KBM-7 (cell line): ENCODE results near the gene NOL4L.

Experiments used
- DNase-seq: peaks from one replicate; pipeline ENCODE4 v3.0.0-alpha.2; 2015
- in situ Hi-C: fragments of 300-500 bp; cut with MboI; formaldehyde crosslinking; loops from 2 replicates; pipeline ENCODE4 v1.14.3; 2020; ENCODE audit warnings: low sequenced_read_pairs, low pct_unique_long_range_greater_than_20kb, mixed read lengths

NOL4L gene, protein sequence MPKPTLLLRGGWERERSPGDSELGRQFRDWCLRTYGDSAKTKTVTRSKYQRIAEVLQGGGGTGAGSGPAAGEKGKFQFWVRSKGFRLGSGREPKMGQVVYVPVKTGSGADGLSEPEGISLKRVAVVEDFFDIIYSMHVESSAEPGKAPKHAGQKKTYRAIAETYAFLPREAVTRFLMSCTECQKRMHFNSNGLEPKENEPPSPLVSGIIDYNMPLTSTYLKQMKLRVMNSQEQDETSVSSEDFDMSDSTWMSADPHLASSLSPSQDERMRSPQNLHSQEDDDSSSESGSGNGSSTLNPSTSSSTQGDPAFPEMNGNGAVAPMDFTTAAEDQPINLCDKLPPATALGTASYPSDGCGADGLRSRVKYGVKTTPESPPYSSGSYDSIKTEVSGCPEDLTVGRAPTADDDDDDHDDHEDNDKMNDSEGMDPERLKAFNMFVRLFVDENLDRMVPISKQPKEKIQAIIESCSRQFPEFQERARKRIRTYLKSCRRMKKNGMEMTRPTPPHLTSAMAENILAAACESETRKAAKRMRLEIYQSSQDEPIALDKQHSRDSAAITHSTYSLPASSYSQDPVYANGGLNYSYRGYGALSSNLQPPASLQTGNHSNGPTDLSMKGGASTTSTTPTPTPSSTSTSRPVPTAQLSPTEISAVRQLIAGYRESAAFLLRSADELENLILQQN

DNA sequence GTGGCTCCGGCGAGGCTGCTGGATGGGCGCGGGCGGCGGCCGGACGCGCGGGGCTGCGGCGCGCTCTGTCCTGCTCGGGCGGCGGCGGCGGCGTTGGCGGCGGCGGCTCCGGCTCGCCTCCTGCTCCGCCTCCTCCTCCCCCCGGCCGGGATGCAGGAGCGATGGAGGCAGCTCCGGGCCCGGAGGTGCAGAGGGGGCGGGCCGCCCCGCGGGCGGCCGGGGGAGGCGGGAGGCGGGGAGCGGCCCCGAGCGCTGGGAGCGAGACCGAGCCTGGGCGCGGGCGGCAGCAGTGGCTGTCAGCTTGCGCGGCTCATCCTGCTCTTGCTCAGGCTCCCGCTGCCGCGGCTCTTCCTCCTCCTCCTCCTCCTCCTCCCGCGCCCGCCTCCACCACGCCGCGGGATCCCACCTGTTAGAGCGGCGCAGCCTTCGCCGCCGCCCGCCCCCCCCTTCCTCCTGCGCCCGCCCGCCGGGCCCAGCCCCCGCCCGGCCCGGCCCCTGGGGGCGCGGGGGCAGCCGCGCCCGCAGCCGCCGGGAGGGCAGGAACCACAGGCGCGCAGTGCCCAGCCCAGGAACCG is at the start of gene NOL4L:
Gene NOL4L, minus strand, starts transcription at position 323 of the 575 bp plus-strand sequence. CDS start 443 bp downstream, outside the sequence.
- in situ Hi-C loops, result no loop called here
- DNase-seq, result no peak

DNA sequence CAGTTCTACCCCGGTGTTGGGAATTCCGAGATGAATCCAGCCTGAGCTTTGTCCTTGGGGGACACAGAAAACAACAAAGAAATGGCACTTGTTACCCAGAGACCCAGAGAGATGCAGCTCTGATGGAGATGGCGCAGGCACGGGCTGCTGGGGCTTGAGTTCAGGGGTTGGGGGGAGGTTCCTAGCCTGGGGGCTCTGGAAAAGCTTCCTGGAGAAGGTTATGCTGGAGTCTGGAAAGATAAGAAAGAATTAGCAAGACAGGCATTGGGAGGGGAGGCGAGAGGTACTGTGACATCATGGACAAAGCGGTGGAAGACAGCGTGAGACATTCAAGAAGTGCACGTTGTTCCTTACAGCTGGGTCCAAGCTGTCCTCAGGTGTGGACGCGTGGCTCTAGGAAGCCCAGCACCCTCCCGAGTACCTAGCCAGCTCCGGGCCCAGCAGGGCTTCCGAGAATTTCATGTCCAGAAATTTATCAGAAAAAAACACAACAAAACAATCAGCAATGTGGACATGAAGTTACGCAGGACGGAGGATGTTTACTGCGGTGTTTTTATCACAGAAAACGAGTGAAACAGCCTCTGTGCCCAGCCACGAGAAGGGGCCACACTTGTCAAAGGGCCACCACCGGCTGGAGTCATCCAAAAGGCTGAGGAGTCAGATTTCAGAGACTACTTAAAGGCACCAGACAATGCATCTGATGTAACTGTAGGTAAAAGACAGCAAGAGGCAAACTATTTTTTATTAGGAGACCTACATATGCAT is 49.1 kb upstream of the NOL4L start:
- no peak for DNase-seq
- in situ Hi-C loops, result no loop called here

DNA sequence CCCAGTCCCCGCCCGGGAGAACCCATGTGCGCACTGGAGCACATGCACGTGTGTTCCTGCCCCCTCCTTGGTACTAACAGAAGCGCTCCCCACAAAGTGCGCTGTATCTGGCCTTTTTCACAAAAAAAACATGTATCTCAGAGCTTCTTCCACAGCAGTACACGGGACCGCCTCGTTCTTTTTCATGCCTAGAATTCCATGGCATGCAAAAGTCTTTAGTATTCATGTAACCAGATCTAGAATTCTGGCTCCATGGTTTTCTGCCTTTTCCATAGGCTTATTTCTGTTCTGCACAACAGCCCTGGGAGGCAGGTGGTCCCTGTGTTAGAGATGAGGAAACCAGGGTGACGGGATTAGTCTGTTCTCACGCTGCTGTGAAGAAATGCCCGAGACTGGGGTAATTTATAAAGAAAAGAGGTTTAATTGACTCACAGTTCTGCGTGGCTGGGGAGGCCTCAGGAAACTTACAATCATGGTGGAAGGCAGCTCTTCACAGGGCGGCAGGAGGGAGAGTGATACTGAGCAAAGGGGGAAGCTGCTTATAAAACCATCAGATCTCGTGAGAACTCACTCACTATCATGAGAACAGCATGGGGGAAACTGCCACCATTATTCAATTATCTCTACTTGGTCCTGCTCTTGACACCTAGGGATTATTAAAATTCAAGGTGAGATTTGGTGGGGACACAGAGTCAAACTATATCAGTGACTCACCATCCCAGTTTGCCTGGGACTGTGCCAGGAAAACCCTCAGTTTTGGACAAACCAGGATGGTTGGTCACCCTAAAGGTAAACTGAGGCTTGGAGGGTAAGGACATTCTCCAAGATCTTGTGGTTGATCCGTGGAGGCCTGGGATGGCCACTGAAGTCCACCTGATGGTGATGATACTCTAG is 47.6 kb upstream of the NOL4L start:
- DNase-seq, result no peak
- in situ Hi-C loops, result no loop called here

DNA sequence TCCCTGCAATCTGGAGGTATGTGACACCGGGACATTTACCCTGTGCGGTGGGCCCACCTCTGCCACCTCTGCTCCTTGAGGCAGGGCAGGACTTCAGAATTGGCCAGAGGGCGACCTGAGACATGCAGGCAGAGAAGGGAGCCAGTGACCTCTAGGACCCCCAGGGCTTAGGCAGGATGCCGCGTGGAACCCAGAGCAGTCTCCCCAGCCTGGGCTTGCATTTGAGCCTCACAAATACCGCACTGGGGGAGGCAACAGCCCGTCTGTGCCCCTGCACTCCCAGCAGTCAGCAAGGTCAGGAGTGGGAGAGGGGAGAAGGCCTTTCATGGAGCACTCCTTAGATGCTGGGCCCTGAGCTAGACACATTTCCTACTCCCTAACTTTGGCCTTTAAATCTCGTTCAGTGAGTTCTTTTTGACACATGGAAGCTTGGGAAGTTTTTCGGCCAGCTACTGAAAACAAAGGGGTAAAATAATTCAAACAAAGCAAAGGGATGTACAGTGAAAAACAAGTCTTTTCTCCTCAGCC is 46.9 kb upstream of the NOL4L start:
- no peak for DNase-seq
- in situ Hi-C loops, result no loop called here

DNA sequence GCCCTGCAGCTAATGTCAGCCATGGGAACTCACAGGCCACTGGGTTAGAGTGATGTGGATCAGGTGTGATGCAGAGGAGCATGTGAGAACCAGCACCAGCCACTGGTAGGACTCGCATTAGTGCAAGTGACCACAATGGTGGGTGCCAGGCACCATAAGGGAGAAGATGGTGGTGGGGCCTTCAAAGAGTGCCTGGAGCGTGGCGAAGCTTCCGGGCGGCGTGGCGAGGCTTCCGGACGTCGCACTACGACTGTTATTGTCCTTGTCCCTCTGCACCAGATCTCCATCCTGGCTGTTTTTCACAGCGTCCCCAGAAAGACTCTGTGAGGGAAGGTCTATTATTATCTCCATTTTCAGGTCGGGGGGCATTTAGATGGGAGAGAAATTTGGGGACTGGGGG is 44.7 kb upstream of the NOL4L start:
- DNase-seq, result no peak
- in situ Hi-C loops, result no loop called here

DNA sequence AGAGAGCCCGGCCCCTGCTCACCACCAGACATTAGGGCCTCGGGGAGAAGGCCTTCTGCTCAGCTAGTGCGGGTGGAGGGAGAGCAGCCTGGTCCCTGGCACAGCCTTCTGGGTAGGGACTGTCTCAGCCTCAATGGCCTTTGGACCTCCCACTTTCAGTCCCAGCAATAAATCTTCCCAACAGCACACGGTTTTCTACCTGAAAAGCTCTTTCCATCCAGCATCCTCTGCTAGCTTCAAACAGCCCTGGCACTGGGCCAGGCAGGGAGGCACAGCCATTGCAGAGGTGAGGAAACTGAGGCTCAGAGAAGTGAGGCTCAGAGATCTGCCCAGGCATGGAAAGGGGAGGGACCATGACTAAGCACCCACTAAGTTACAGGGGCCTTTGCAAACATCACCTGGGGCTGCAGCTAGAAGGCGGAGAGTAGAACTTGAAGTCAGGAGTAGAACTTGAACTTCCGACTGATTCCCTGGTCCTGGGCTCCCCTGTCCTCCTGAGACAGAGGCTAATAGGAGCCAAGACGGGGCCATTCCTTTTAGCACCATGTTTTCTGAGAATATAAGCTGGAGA is 43.9 kb upstream of the NOL4L start:
- no peak for DNase-seq
- in situ Hi-C loops, result no loop called here

DNA sequence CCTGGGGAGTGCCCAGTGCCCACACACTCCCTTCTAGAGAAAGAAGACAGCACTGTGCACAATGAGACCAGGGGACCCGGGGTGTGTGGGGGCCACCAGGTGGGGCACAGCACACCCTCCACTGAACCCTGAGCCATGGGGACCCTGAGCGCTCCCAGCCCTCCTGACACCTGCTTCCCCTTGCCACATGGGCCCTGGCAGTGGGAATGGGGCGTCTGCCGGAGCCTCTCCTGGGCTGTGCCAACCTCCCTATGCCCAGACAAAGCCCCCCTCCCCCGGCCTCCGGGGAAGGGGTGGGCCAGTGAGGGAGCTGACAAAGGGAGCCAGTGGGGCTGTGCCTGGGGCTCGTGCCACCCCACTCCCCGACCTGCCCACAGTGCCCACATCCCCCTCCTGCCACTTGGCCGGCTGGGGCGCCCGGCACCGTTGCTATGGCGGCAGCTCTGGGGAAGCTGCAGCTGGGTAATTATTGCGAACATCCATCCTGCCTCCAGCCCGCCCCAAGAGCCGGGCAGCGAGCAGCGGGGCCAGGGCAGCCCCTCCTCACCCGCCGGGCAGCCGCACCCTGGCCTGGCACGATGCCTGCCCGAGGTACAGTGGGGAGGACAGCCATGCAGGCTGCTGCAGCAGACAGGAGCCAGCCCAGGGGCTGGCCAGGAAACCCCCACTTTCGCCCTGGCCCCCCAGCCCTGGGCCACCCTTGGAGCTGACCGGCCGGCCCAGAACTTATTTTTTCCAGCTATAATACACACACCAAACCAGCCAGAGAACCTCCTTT is 41.9 kb upstream of the NOL4L start:
- in situ Hi-C loops, result no loop called here
- no peak for DNase-seq

DNA sequence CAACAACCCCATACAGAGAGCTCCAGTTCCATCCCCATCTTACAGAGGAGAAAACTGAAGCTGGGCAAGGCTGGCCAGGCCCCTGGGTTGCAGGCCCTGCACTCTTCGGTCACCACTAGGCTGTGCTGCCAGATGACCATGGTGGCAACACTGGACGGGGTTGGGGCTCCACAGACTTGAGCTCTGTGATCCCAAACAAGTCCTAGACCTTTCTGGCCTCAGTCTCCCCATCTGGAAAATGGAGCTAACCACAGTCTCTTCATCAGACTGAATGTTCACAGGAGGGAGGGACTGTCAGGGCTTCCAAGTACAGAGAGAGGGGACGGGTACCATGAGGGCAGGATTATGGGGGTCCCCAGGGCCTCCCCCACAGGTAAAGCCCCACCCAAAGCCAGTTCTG is 41.3 kb upstream of the NOL4L start:
- DNase-seq, result no peak
- in situ Hi-C loops, result no loop called here

DNA sequence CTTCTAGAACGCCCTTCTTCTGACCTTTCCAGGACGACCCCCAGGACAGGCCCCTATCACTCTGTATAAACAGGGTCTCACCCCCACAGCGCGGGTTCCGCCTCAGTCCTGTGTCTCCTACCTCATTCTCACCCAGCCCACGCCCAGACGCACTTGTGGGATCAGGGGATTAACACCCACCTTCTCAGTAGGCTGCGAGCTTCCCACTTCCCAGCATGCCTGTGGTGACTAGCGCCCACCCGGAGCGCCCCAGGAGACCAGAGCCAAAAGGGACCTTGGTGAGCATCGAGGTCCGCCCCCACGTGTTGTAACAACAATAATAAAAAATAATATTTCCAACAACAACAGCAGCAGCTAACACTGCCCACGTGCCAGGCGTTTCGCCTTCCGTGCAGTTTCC is 40.9 kb upstream of the NOL4L start:
- in situ Hi-C loops, result no loop called here
- DNase-seq, result no peak

DNA sequence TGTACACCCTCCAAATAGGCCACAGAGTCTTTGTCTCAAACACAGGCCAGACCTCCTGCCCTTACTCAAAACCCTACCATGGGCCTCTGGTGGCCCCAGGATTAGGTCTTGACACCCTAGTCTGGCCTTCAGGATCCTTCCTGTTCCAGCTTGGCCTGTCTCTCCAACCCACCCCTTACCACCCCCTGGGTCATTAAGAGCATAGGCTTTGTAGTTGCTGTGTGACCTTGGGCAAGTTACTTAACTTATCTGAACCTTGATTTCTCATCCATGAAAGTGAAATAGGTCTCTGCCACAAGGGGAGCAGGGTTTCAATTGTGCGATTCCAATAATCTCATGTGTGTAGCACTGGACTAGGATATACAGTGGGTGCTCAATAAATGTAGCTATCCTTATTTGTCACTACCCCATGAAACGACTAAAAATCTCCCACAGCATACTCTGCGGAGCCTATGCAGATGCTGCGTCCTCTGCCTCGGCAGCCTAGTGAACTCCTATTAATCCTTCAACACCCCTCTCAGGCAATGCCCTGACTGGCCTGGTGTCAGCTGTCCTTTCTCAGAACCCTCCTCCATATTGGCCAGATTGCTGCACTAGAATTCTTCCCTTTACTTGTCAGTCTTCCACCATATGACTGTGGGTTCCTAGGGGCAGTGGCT is 39.7 kb upstream of the NOL4L start:
- no peak for DNase-seq
- in situ Hi-C loops, result no loop called here

DNA sequence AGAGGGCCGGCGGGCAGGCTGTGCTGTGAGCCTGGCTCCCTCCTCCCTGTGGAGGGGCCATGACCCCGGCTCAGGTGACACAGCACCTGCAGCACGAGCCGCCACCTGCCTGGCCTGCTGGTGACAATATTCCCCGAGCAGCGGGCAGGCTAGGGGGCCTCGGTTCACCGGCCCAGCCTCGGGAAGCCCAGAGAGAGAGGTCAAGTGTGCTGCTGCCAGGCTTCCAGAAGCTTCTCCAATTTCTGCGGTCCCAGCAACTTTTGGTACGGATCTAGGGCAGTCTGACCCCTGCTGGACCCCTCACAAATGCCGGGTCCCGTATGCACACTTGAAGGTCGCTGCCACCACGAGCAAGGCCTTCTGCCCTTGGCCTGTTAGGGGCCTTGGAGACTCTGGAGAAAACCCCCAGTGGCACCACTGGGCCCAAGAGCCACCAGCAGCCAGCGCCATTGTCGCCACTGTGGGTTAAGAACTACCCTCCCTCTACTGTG is 38.6 kb upstream of the NOL4L start:
- in situ Hi-C loops, result no loop called here
- no peak for DNase-seq

DNA sequence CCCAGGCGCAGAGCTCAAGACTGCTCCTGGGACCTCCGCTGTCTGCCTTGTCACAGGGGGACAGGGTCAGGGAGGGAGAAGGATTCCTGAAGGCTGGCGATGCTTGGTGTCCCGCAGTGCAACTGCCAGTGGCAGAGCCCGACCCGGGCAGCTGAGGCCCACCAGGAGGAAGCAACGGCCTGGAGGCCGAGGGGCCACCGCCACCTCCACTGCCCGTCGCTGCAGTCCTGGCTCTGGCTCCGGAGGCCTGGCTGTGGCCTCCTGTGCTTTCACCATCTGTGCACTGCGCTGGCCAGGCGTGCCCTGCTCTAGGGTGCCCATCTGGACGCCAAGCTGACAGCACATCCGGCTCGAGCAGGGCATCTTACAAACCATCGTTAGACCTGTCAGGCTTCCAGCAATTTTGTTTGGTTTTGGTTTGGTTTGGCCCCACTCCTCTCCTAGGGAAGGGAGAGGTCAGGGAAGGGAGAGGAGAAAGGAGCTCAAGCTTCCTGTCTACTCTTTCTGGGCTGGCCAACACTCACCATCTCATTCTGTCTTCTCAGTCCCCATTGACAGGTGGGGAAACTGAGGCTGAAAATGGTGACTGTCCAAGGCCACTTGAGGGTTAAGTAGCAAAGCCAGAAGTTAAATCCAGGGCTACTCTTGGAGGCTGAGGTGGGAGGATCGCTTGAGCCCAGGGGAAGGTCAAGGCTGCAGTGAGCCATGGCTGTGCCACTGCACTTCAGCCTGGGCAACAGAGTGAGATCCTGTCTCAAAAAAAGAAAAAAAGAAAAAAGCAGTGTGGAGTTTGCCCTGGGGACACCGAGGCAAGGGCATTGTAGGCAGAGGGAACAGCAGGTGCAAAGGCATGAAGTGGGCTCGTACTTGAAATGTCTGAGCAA is 37.7 kb upstream of the NOL4L start:
- DNase-seq, result no peak
- in situ Hi-C loops, result no loop called here

DNA sequence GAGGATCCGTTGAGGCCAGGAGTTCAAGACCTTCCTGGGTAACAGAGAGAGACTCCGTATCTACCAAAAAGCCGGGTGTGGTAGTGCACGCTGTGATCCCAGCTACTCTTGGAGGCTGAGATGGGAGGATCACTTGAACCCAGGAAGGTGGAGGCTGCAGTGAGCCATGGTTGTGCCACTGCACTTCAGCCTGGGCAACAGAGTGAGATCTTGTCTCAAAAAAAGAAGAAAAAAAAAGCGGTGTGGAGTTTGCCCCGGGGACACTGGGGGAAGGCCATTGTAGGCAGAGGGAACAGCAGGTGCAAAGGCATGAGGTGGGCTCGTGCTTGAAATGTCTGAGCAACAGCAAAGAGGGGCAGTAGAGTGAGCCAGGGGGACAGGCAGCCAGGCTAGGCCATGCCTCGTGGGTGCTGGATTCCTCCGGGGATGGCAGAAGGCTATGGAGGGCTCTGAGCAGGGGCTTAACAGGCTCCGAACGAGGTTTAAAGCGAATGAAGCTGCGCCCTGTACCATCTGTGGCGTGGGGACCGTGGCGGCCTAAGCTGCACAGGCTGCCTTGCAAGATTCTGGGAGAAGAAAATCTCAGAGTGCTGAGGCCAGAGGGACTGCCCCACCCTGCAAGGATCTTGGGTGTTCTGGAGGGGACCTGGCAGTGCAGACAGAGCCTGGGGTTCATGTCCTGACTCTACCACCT is 36.9 kb upstream of the NOL4L start:
- DNase-seq, result no peak
- in situ Hi-C loops, result no loop called here

DNA sequence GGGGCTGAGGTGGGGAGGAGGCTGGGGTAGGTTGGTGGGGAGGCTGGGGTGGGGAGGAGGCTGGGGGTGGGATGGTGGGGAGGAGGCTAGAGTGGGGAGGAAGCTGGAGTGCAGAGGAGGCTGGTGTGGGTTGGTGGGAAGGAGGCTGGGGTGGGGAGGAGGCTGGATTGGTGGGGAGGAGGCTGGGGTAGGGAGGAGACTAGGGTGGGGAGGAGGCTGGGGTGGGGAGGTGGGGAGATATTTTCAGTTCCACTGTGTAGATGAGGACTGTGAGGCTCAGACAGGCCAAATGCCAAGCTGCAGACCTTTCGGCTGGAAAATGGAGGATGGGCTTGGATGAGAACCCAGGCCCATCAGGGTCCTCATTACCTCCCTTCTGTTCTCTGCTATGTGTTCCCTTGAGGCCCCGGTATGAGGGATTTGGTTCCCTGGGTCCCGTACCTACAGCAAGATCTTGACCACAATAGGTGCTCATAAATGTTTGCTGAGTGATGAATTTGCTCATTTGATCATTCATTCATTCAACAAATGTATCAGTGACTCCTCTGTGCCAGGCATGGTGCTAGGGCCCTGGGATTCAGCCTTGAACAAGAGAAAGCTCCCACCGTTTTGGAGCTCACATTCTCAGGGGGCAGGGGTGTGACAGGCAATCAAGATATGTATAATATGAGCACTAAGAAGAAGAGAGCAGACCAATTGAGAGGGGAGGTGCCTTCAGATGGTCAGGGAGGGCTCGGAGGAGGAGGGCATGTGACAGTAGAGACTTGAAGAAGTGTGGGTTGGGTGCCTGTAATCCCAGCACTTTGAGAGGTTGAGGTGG is 36.1 kb upstream of the NOL4L start:
- DNase-seq, result no peak
- in situ Hi-C loops, result no loop called here

DNA sequence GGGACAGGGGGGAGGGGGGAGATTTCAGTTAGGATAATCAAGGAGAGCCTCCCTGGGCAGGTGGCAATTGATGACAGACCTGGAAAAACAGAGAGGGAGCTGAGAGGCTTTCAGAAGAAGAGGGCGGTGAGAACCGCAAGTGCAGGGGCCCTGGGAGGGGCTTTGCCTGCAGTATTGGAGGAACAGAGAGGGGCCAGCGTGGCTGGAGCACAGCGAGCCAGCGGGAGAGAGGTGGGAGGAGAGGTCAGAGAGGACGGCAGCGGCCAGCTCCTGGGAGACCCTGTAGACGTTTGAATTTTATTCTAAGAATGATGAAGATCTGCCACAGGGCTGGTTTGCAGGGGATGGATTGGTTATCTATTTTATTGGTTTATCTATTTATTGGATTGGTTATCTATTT is 34.5 kb upstream of the NOL4L start:
- in situ Hi-C loops, result no loop called here
- DNase-seq, result no peak
